Small intestine (tissue), 7 donors: ENCODE measurements around the gene MLYCD. TPM values are rescaled to one million over a fixed set of nuclear protein-coding genes. Genes with fewer than 3 reads are reported as not detected.
"Not testable (repeated sequence)": the region's sequence is repeated elsewhere in the genome, so short reads cannot be mapped to it uniquely, and the experiment has no call there.

Source experiments
- DNase-seq, 2 donors: peaks; one replicate each; pipeline versions ENCODE4 v3.0.0 to v3.0.0-alpha.2; 2013
- FAIRE-seq: peaks from 2 replicates; lab custom pipeline; 2012; peaks lifted over from hg19 to GRCh38; lab: Jason Lieb, UNC
- H3K27ac ChIP-seq, 3 donors: one replicate each; pipeline ENCODE4 v1.5.1; 2013; ENCODE audit warnings: low read length in 2 of 3, mild to moderate bottlenecking in 2 of 3, control low read depth in 1 of 3, inconsistent platforms in 1 of 3, low read depth in 1 of 3, moderate library complexity in 1 of 3
- H3K27me3 ChIP-seq, 3 donors: one replicate each; pipeline ENCODE4 v1.6.1; 2013; ENCODE audit warnings: low read length in 3 of 3, inconsistent platforms in 1 of 3; ENCODE audit not compliant: control insufficient read depth in 3 of 3, insufficient read depth in 3 of 3
- H3K36me3 ChIP-seq, 3 donors: one replicate each; pipeline ENCODE4 v1.6.1; 2013; ENCODE audit warnings: low read length in 3 of 3, inconsistent platforms in 1 of 3, low read depth in 1 of 3, mild to moderate bottlenecking in 1 of 3, moderate library complexity in 1 of 3; ENCODE audit not compliant: control insufficient read depth in 3 of 3, insufficient read depth in 2 of 3
- H3K4me1 ChIP-seq, 3 donors: one replicate each; pipeline ENCODE4 v1.6.1; 2013; ENCODE audit warnings: low read length in 2 of 3, inconsistent platforms in 1 of 3, low read depth in 1 of 3, mild to moderate bottlenecking in 1 of 3, moderate library complexity in 1 of 3; ENCODE audit not compliant: control insufficient read depth in 3 of 3, insufficient read depth in 2 of 3
- H3K4me3 ChIP-seq, 3 donors: one replicate each; pipeline ENCODE4 v1.5.1; 2013; ENCODE audit warnings: low read length in 3 of 3, control low read depth in 1 of 3, inconsistent platforms in 1 of 3, low read depth in 1 of 3, mild to moderate bottlenecking in 1 of 3, moderate library complexity in 1 of 3
- H3K9me3 ChIP-seq, 2 donors: one replicate each; pipeline ENCODE4 v1.6.1; 2013; ENCODE audit warnings: low read depth in 1 of 2, low read length in 1 of 2; ENCODE audit not compliant: control insufficient read depth in 2 of 2, insufficient read depth in 1 of 2
- WGBS, 3 donors: extraction: QIAGEN DNeasy Blood & Tissue Kit; methylation state at CpG; one replicate each; pipeline ENCODE4 v1.1.7; 2013; 5-methylcytosine and 5-hydroxymethylcytosine counted together
- polyA plus RNA-seq, 4 donors: library from polyadenylated mRNA; stranded (reverse) in 3 of 4; unstranded in 1 of 4; fragments of 200-250 nt in 3 of 4; fragments of 120-200 nt in 1 of 4; gene quantifications; one replicate each; pipeline versions ENCODE4 v1.2.1 to v1.2.3, GENCODE V29; 2013
- donor health status: healthy with polysubstance abuse.
- donor health status: control.
- donor health status: control.
- donor health status: Bipolar disorder and iron deficiency.
- donor health status: healthy.

MLYCD gene
- polyA plus RNA-seq, 4 donors, result 2.2 to 5.3 (median 3.4) TPM

- FAIRE-seq (no peak), DNase-seq (no peak)
- H3K4me3 ChIP-seq, result no peak overlapping the region
- H3K9me3 ChIP-seq, result peaks cover 0 to 3% of the 10 kb centered on the region in 2 donors
- H3K36me3 ChIP-seq, result peaks cover 0 to 3% (median 0%) of the 10 kb centered on the region in 3 donors
- peaks cover 0 to 11% (median 4%) of the 10 kb centered on the region in 3 donors for H3K4me1 ChIP-seq
- no peak overlapping the region for H3K27ac ChIP-seq
- 69 to 73% (median 70%) methylated on average over 21 of the region's 21 CpGs for WGBS, 3 donors
- H3K27me3 ChIP-seq, result no peaks in the 10 kb centered on the region
Measured at GRCh38 chr16:83946781-83947566, 48.1 kb downstream of the MLYCD start.

DNA sequence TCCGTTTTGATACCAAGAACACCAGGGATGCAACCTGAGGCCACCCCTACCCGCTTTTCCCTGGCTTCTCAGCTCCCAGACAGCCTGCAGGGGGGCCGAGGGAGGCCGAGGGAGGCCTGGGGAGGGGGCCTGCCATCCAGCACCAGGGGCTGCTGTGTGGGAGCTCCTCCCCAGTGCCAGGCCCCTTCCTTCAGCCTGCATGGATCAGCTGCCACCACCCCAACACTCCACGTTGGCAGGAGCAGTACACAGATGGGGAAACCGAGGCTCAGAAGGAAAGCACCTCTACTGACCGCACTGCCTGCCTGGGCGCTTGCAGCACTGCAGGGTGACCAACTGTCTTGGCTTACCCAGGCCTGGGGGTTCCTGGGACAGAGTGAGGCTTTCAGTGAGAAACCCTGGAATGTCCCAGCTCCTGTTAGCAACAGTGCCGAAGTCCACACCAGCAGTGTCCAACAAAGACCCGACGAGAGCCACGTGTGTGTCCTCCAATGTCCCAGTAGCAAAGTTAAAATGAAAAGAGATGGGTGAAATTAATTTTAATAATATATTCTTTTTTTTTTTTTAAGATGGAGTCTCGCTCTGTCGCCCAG lies 48.8 kb downstream of the MLYCD start:
- WGBS, 3 donors, result 78 to 87% (median 80%) methylated on average over 13 to 14 of the region's 14 CpGs
- Histone ChIP-seq H3K27me3 (no peaks in the 10 kb centered on the region), H3K4me1 (peaks cover 4 to 15% (median 5%) of the 10 kb centered on the region in 3 donors), H3K9me3 (peaks cover 0 to 3% of the 10 kb centered on the region in 2 donors), H3K27ac (no peak overlapping the region), H3K36me3 (peaks cover 0 to 3% (median 0%) of the 10 kb centered on the region in 3 donors), H3K4me3 (no peak overlapping the region)
- FAIRE-seq, result no peak
- no peak for DNase-seq

- peak overlapping the region in 1 of 3 donors; percentile 22 for H3K27ac ChIP-seq
- H3K27me3 ChIP-seq, result no peaks in the 10 kb centered on the region
- peaks cover 0 to 3% (median 0%) of the 10 kb centered on the region in 3 donors for H3K36me3 ChIP-seq
- WGBS, 3 donors, result 51 to 75% (median 67%) methylated on average over 13 of the region's 13 CpGs
- peak; percentile 46 to 89 for DNase-seq
- no peak overlapping the region for H3K4me3 ChIP-seq
- FAIRE-seq, result no peak
- H3K4me1 ChIP-seq, result peaks cover 4 to 27% (median 7%) of the 10 kb centered on the region in 3 donors
- H3K9me3 ChIP-seq, result peaks cover 0 to 3% of the 10 kb centered on the region in 2 donors
Measured at GRCh38 chr16:83948914-83949723, 50.2 kb downstream of the MLYCD start.

GRCh38 chr16:83949724-83950001 lies 50.7 kb downstream of the MLYCD start:
- FAIRE-seq, result no peak
- H3K4me3 ChIP-seq, result no peak overlapping the region
- no peak overlapping the region for H3K27ac ChIP-seq
- WGBS, 3 donors, result 77 to 86% (median 83%) methylated on average over 5 of the region's 5 CpGs
- H3K27me3 ChIP-seq, result no peaks in the 10 kb centered on the region
- DNase-seq, result no peak
- peaks cover 0 to 3% of the 10 kb centered on the region in 2 donors for H3K9me3 ChIP-seq
- peaks cover 0 to 3% (median 0%) of the 10 kb centered on the region in 3 donors for H3K36me3 ChIP-seq
- H3K4me1 ChIP-seq, result peaks cover 4 to 28% (median 10%) of the 10 kb centered on the region in 3 donors

DNA sequence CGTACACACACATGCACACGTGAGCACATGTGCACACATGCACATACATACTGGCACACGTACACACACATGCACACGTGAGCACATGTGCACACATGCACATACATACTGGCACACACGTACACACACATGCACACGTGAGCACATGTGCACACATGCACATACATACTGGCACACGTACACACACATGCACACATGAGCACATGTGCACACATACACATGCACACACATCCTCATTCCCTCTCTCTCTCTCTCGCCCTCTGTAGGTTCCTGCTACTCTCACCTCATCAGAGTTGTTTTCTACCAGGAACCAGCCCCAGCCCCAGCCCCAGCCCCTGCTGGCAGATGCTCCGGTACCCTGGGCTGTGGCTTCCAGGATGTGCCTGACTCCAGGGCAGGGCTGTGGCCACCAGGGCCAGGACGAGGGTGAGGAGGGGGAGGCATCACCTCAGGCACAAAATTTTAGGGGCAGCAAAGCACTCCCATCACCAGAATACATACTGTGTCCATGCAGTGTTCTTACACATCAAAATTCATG lies 52.0 kb downstream of the MLYCD start:
- H3K9me3 ChIP-seq, FAIRE-seq, H3K27ac ChIP-seq, H3K36me3 ChIP-seq, H3K27me3 ChIP-seq, DNase-seq, H3K4me3 ChIP-seq: not testable (repeated sequence)
- 57 to 76% (median 62%) methylated on average over 9 to 10 of the region's 10 CpGs for WGBS, 3 donors
- peaks cover 4 to 35% (median 11%) of the 10 kb centered on the region in 3 donors for H3K4me1 ChIP-seq

GRCh38 chr16:83951544-83951943 lies 52.6 kb downstream of the MLYCD start:
- no peak overlapping the region for H3K4me3 ChIP-seq
- peaks cover 0 to 3% of the 10 kb centered on the region in 2 donors for H3K9me3 ChIP-seq
- no peaks in the 10 kb centered on the region for H3K27me3 ChIP-seq
- no peak overlapping the region for H3K27ac ChIP-seq
- H3K4me1 ChIP-seq, result peaks cover 4 to 35% (median 11%) of the 10 kb centered on the region in 3 donors
- FAIRE-seq, result no peak
- no peak for DNase-seq
- WGBS, 3 donors, result 17 to 33% (median 29%) methylated on average over 8 of the region's 8 CpGs
- H3K36me3 ChIP-seq, result peaks cover 0 to 8% (median 3%) of the 10 kb centered on the region in 3 donors

- peaks cover 0 to 3% of the 10 kb centered on the region in 2 donors for H3K9me3 ChIP-seq
- 9 to 19% (median 18%) methylated on average over 8 of the region's 8 CpGs for WGBS, 3 donors
- peak overlapping the region in 1 of 3 donors; percentile 8 for H3K4me3 ChIP-seq
- H3K4me1 ChIP-seq, result peaks cover 4 to 35% (median 11%) of the 10 kb centered on the region in 3 donors
- no peaks in the 10 kb centered on the region for H3K27me3 ChIP-seq
- peaks cover 0 to 10% (median 3%) of the 10 kb centered on the region in 3 donors for H3K36me3 ChIP-seq
- FAIRE-seq (no peak), DNase-seq (no peak)
- peak overlapping the region; percentile 47 to 97 (median 77) for H3K27ac ChIP-seq
Measured at GRCh38 chr16:83952587-83952939, 53.6 kb downstream of the MLYCD start.
